OCI-LY7 (cell line): Measurements from ENCODE around the gene TECPR2. TPM values are rescaled to one million over a fixed set of nuclear protein-coding genes. Genes with fewer than 3 reads are reported as not detected.

Experiments used
- BruUV-seq: library from RNA; stranded (reverse); fragments of 400-500 nt; replicated peaks from 2 replicates; lab custom pipeline; 2021; lab: Mats Ljungman, UMichigan
- CTCF ChIA-PET: fragments of 300-600 bp; sonication (Branson Sonifier 250); formaldehyde crosslinking; loops from one replicate; lab custom pipeline; 2022; ENCODE audit warnings: antibody characterized with exemption; ENCODE audit not compliant: unreplicated experiment; lab: Charles Lee
- POLR2A ChIA-PET: fragments of 300-600 bp; sonication (Branson Sonifier 250); formaldehyde crosslinking; loops from one replicate; lab custom pipeline; 2022; ENCODE audit warnings: antibody characterized with exemption; lab: Charles Lee
- DNase-seq: peaks from one replicate; pipeline ENCODE4 v3.0.0-alpha.2; 2015; ENCODE audit warnings: low spot score
- H2AFZ ChIP-seq: fragments of 200-600 bp; sonication (generic), shearing (Covaris generic); 2 replicates; pipeline ENCODE4 v1.6.1; 2014; ENCODE audit warnings: mild to moderate bottlenecking, antibody characterized with exemption, low read length, moderate library complexity
- H3K27ac ChIP-seq: fragments of 200-600 bp; sonication (generic); 2 replicates; pipeline ENCODE4 v1.5.1; 2014; ENCODE audit warnings: mixed run types, low read depth, mild to moderate bottlenecking, moderate library complexity, low read length, inconsistent platforms; ENCODE audit not compliant: poor library complexity, severe bottlenecking
- H3K36me3 ChIP-seq: fragments of 200-600 bp; sonication (generic); 2 replicates; pipeline ENCODE4 v1.6.1; 2014; ENCODE audit warnings: mild to moderate bottlenecking, antibody characterized with exemption, low read length, moderate library complexity, mixed read lengths; ENCODE audit not compliant: insufficient read depth
- H3K4me1 ChIP-seq: fragments of 200-600 bp; sonication (generic); 2 replicates; pipeline ENCODE4 v1.5.1; 2014; ENCODE audit warnings: mild to moderate bottlenecking, low read length; ENCODE audit not compliant: insufficient read depth, poor library complexity, severe bottlenecking
- H3K4me2 ChIP-seq: fragments of 200-600 bp; sonication (generic); 2 replicates; pipeline ENCODE4 v1.6.1; 2014; ENCODE audit warnings: mild to moderate bottlenecking, low read length
- H3K4me3 ChIP-seq: fragments of 200-600 bp; sonication (generic); 2 replicates; pipeline ENCODE4 v1.5.1; 2014; ENCODE audit warnings: mild to moderate bottlenecking, low read depth, low read length; ENCODE audit not compliant: poor library complexity, severe bottlenecking
- H3K79me2 ChIP-seq: fragments of 200-600 bp; sonication (generic); 2 replicates; pipeline ENCODE4 v1.6.1; 2016; ENCODE audit warnings: low read depth, mild to moderate bottlenecking, low read length, moderate library complexity, mixed read lengths; ENCODE audit not compliant: insufficient read depth
- H3K9me2 ChIP-seq: fragments of 200-600 bp; sonication (generic); 2 replicates; pipeline ENCODE4 v1.6.1; 2016; ENCODE audit warnings: mild to moderate bottlenecking, low read length, mixed read lengths; ENCODE audit not compliant: insufficient read depth
- H3K9me3 ChIP-seq: fragments of 200-600 bp; sonication (generic); 2 replicates; pipeline ENCODE4 v1.6.1; 2014; ENCODE audit warnings: mild to moderate bottlenecking, mixed run types, low read length, mixed read lengths
- H4K20me1 ChIP-seq: fragments of 200-600 bp; sonication (generic); 2 replicates; pipeline ENCODE4 v1.6.1; 2014; ENCODE audit warnings: mild to moderate bottlenecking, antibody characterized with exemption, low read length, moderate library complexity, mixed read lengths; ENCODE audit not compliant: insufficient read depth
- CTCF ChIP-seq: fragments of 200-600 bp; sonication (generic); conservative IDR thresholded peaks from 2 replicates; pipeline ENCODE4 v1.5.1; 2014; ENCODE audit warnings: mild to moderate bottlenecking, antibody characterized with exemption, low read length, moderate library complexity, mixed read lengths
- EZH2phosphoT487 ChIP-seq: fragments of 200-600 bp; sonication (generic); IDR thresholded peaks from 2 replicates; pipeline ENCODE4 v1.6.1; 2018; ENCODE audit warnings: low read depth, borderline replicate concordance, mild to moderate bottlenecking, mixed run types, antibody characterized with exemption, low read length, moderate library complexity, mixed read lengths
- intact Hi-C: fragments of 100-400 bp; cut with micrococcal nuclease; formaldehyde crosslinking; loops from one replicate; pipeline ENCODE4 v1.10.0; 2022; ENCODE audit not compliant: unreplicated experiment
- total RNA-seq, 2 experiments: library from RNA; depleted of rRNA in 1 of 2; stranded (reverse); fragments of >200 nt in 1 of 2; shearing (Covaris generic) in 1 of 2; gene quantifications; 2 replicates each; pipeline ENCODE4 v1.2.3, GENCODE V29; 2014 to 2022

Gene TECPR2
- total RNA-seq, 2 experiments from 2014 or later, result 5.3 to 12.7 TPM

- TSS peak; percentile 80 for BruUV-seq
Observed at GRCh38 chr14:102525219-102525928, 162.6 kb downstream of the TECPR2 start.

GRCh38 chr14:102525929-102526497 is 163.3 kb downstream of the TECPR2 start:
- H4K20me1 ChIP-seq, result no peaks in the 10 kb centered on the region
- H3K9me2 ChIP-seq, result no peaks in the 10 kb centered on the region
- DNase-seq, result no peak
- no peaks in the 10 kb centered on the region for H3K9me3 ChIP-seq
- peaks cover 26% of the 10 kb centered on the region for H3K4me1 ChIP-seq
- intact Hi-C loops, result loop anchor here (2.0 kb wide), 1 partner anchor 35 kb away; no protein-coding TSS in a partner anchor
- H3K27ac ChIP-seq, result peak overlapping the region; percentile 47
- CTCF ChIA-PET, result no interaction called here
- TF ChIP-seq CTCF (no peak), EZH2phosphoT487 (no peak)
- peak overlapping the region; percentile 67 for H3K4me3 ChIP-seq
- peak overlapping the region; percentile 84 for H3K4me2 ChIP-seq
- no TSS peak for BruUV-seq
- POLR2A ChIA-PET, result interaction anchor here (0.7 kb wide), 1 partner anchor 72 kb away, joined by 3 read pairs; no protein-coding TSS in a partner anchor
- no peaks in the 10 kb centered on the region for H3K79me2 ChIP-seq
- H3K36me3 ChIP-seq, result no peaks in the 10 kb centered on the region
- H2AFZ ChIP-seq, result peak overlapping the region; percentile 94

More at GRCh38 chr14:102525219-102525928, 162.6 kb downstream of the TECPR2 start:
- CTCF ChIA-PET, result interaction anchor here (0.5 to 1.2 kb wide), 7 partner anchors 35 to 212 kb away, joined by 3 to 5 read pairs (median 3); no protein-coding TSS in a partner anchor
- H3K4me3 ChIP-seq, result peak overlapping the region; percentile 67
- POLR2A ChIA-PET, result interaction anchor here (0.6 to 2.1 kb wide), 6 partner anchors 12 to 85 kb away, joined by 3 to 10 read pairs (median 6); no protein-coding TSS in a partner anchor
- H3K4me2 ChIP-seq, result peak overlapping the region; percentile 84
- H3K9me3 ChIP-seq, result no peaks in the 10 kb centered on the region
- H2AFZ ChIP-seq, result peak overlapping the region; percentile 94
- intact Hi-C loops, result loop anchor here (2.0 kb wide), 1 partner anchor 35 kb away; no protein-coding TSS in a partner anchor
- H4K20me1 ChIP-seq, result no peaks in the 10 kb centered on the region
- H3K36me3 ChIP-seq, result no peaks in the 10 kb centered on the region
- no peaks in the 10 kb centered on the region for H3K79me2 ChIP-seq
- H3K27ac ChIP-seq, result peak overlapping the region; percentile 47
- peaks cover 20% of the 10 kb centered on the region for H3K4me1 ChIP-seq
- no peak for TF ChIP-seq CTCF
- TF ChIP-seq EZH2phosphoT487, result no peak
- peak; percentile 63 for DNase-seq
- H3K9me2 ChIP-seq, result no peaks in the 10 kb centered on the region
